Measurements from ENCODE around the gene KCNQ1.

DNA sequence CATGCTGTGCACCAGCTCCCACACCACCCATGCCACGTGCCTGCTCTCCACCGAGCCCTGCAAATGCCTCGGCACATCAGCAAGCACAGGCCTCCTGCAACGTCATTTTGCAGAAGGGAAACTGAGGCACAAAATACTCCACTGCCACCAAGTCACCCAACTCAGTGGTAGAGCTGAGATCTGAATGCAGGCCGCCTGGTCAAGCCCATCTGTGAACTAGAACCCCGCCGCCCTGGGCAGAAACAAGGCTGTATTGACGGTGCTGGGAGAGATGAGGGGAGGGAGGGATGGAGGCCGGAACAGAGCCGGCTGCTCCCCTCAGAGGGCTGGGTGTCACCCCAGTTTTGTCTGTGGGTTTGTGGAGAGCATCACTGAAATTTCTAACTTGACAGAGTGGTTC is 359.4 kb downstream of the KCNQ1 start:
- TF ChIP-seq, protein P1, sequence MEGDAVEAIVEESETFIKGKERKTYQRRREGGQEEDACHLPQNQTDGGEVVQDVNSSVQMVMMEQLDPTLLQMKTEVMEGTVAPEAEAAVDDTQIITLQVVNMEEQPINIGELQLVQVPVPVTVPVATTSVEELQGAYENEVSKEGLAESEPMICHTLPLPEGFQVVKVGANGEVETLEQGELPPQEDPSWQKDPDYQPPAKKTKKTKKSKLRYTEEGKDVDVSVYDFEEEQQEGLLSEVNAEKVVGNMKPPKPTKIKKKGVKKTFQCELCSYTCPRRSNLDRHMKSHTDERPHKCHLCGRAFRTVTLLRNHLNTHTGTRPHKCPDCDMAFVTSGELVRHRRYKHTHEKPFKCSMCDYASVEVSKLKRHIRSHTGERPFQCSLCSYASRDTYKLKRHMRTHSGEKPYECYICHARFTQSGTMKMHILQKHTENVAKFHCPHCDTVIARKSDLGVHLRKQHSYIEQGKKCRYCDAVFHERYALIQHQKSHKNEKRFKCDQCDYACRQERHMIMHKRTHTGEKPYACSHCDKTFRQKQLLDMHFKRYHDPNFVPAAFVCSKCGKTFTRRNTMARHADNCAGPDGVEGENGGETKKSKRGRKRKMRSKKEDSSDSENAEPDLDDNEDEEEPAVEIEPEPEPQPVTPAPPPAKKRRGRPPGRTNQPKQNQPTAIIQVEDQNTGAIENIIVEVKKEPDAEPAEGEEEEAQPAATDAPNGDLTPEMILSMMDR (IDR thresholded peaks at IDR 0.05): no peak
- TF ChIP-seq POLR2A (IDR thresholded peaks at IDR 0.05) (no peak), POLR2AphosphoS5 (IDR thresholded peaks at IDR 0.05; ENCODE audit: insufficient read depth in 1 of 2, low read depth in 1 of 2) (no peak)
